Subcutaneous abdominal adipose tissue (tissue), 5 donors: ENCODE data around the gene GIMAP5.
A peak's percentile ranks its signal among the peaks of the same experiment; 100 is the strongest.

ENCODE experiments used
- H3K27ac ChIP-seq: one replicate; pipeline ENCODE4 v1.7.0; 2013; ENCODE audit warnings: low read depth, mild to moderate bottlenecking, inconsistent platforms, low read length, moderate library complexity
- H3K27me3 ChIP-seq, 5 donors: one replicate each; pipeline ENCODE4 v1.7.0; 2013; ENCODE audit warnings: low read length in 5 of 5, inconsistent platforms in 1 of 5; ENCODE audit not compliant: control insufficient read depth in 5 of 5, insufficient read depth in 4 of 5
- H3K36me3 ChIP-seq, 5 donors: one replicate each; pipeline ENCODE4 v1.7.0; 2013; ENCODE audit warnings: low read length in 5 of 5; ENCODE audit not compliant: control insufficient read depth in 5 of 5, insufficient read depth in 5 of 5
- H3K4me1 ChIP-seq, 5 donors: one replicate each; pipeline ENCODE4 v1.7.0; 2013; ENCODE audit warnings: low read length in 5 of 5, mild to moderate bottlenecking in 3 of 5, moderate library complexity in 1 of 5; ENCODE audit not compliant: control insufficient read depth in 5 of 5, insufficient read depth in 5 of 5
- H3K4me3 ChIP-seq, 5 donors: one replicate each; pipeline ENCODE4 v1.7.0; 2013; ENCODE audit warnings: low read length in 5 of 5, low read depth in 1 of 5
- H3K9ac ChIP-seq, 5 donors: one replicate each; pipeline ENCODE4 v1.7.0; 2013; ENCODE audit warnings: low read length in 5 of 5, mild to moderate bottlenecking in 4 of 5, moderate library complexity in 3 of 5
- H3K9me3 ChIP-seq, 5 donors: one replicate each; pipeline ENCODE4 v1.7.0; 2013; ENCODE audit warnings: low read length in 5 of 5; ENCODE audit not compliant: control insufficient read depth in 5 of 5
- donor health status: healthy.
- donor health status: healthy.
- donor health status: healthy.
- donor health status: healthy.
- donor health status: healthy.

GIMAP5 gene

GRCh38 chr7:150719436-150719835 is 17.8 kb upstream of the GIMAP5 start:
- Histone ChIP-seq H3K4me1 (peaks cover 0 to 71% (median 5%) of the 10 kb centered on the region in 5 donors), H3K9ac (no peak overlapping the region), H3K27ac (peak overlapping the region; percentile 78), H3K9me3 (peaks cover 0 to 2% (median 0%) of the 10 kb centered on the region in 5 donors), H3K4me3 (no peak overlapping the region), H3K36me3 (peaks cover 0 to 19% (median 14%) of the 10 kb centered on the region in 5 donors), H3K27me3 (no peaks in the 10 kb centered on the region)

- Histone ChIP-seq H3K4me3 (no peak overlapping the region), H3K27me3 (no peaks in the 10 kb centered on the region), H3K4me1 (peaks cover 0 to 64% (median 5%) of the 10 kb centered on the region in 5 donors), H3K9ac (no peak overlapping the region), H3K36me3 (peaks cover 0 to 19% (median 14%) of the 10 kb centered on the region in 5 donors), H3K27ac (peak overlapping the region; percentile 78), H3K9me3 (no peaks in the 10 kb centered on the region)
These were observed 17.0 kb upstream of the GIMAP5 start for GRCh38 chr7:150719960-150720891.

- Histone ChIP-seq H3K4me1 (peaks cover 0 to 57% (median 5%) of the 10 kb centered on the region in 5 donors), H3K27ac (peak overlapping the region; percentile 78), H3K4me3 (peak overlapping the region in 2 of 5 donors; percentile 11 to 25)
These were observed 15.2 kb upstream of the GIMAP5 start for GRCh38 chr7:150721970-150722373.

GRCh38 chr7:150722431-150722931 is 14.7 kb upstream of the GIMAP5 start:
- Histone ChIP-seq H3K4me1 (peaks cover 0 to 57% (median 5%) of the 10 kb centered on the region in 5 donors), H3K9ac (peak overlapping the region in 1 of 5 donors; percentile 25), H3K9me3 (peaks cover 2 to 13% (median 4%) of the 10 kb centered on the region in 5 donors), H3K27ac (peak overlapping the region; percentile 69), H3K27me3 (no peaks in the 10 kb centered on the region), H3K4me3 (peak overlapping the region in 2 of 5 donors; percentile 11 to 25), H3K36me3 (peaks cover 0 to 19% (median 14%) of the 10 kb centered on the region in 5 donors)

More at GRCh38 chr7:150721970-150722373, 15.2 kb upstream of the GIMAP5 start:
- no peaks in the 10 kb centered on the region for H3K27me3 ChIP-seq
- peak overlapping the region in 1 of 5 donors; percentile 25 for H3K9ac ChIP-seq
- H3K36me3 ChIP-seq, result peaks cover 0 to 19% (median 14%) of the 10 kb centered on the region in 5 donors
- peaks cover 0 to 8% (median 2%) of the 10 kb centered on the region in 5 donors for H3K9me3 ChIP-seq

GRCh38 chr7:150723467-150723866 is 13.8 kb upstream of the GIMAP5 start:
- H3K4me1 ChIP-seq, result peaks cover 0 to 51% (median 5%) of the 10 kb centered on the region in 5 donors
- H3K9me3 ChIP-seq, result peaks cover 2 to 23% (median 12%) of the 10 kb centered on the region in 5 donors
- H3K4me3 ChIP-seq, result no peak overlapping the region

GRCh38 chr7:150727381-150727780 is 9.8 kb upstream of the GIMAP5 start:
- peaks cover 2 to 27% (median 16%) of the 10 kb centered on the region in 5 donors for H3K9me3 ChIP-seq

More at GRCh38 chr7:150723467-150723866, 13.8 kb upstream of the GIMAP5 start:
- H3K27me3 ChIP-seq, result no peaks in the 10 kb centered on the region
- H3K27ac ChIP-seq, result peak overlapping the region; percentile 51
- H3K36me3 ChIP-seq, result peaks cover 0 to 19% (median 14%) of the 10 kb centered on the region in 5 donors
- H3K9ac ChIP-seq, result peak overlapping the region in 1 of 5 donors; percentile 39

GRCh38 chr7:150728011-150728410 is 9.2 kb upstream of the GIMAP5 start:
- Histone ChIP-seq H3K4me1 (peaks cover 0 to 9% (median 0%) of the 10 kb centered on the region in 5 donors), H3K27ac (no peak overlapping the region), H3K27me3 (peaks cover 0 to 3% (median 0%) of the 10 kb centered on the region in 5 donors), H3K9me3 (peaks cover 2 to 27% (median 16%) of the 10 kb centered on the region in 5 donors), H3K36me3 (no peaks in the 10 kb centered on the region), H3K9ac (no peak overlapping the region), H3K4me3 (peak overlapping the region in 1 of 5 donors; percentile 0)

More at GRCh38 chr7:150727381-150727780, 9.8 kb upstream of the GIMAP5 start:
- Histone ChIP-seq H3K36me3 (peaks cover 0 to 2% (median 0%) of the 10 kb centered on the region in 5 donors), H3K4me1 (peaks cover 0 to 16% (median 0%) of the 10 kb centered on the region in 5 donors), H3K4me3 (peak overlapping the region in 1 of 5 donors; percentile 0), H3K27me3 (peaks cover 0 to 3% (median 0%) of the 10 kb centered on the region in 5 donors), H3K27ac (no peak overlapping the region), H3K9ac (no peak overlapping the region)

- no peaks in the 10 kb centered on the region for H3K36me3 ChIP-seq
- H3K4me3 ChIP-seq, result no peak overlapping the region
- peaks cover 2 to 27% (median 18%) of the 10 kb centered on the region in 5 donors for H3K9me3 ChIP-seq
- peaks cover 0 to 3% (median 0%) of the 10 kb centered on the region in 5 donors for H3K27me3 ChIP-seq
- no peak overlapping the region for H3K9ac ChIP-seq
- H3K27ac ChIP-seq, result no peak overlapping the region
- H3K4me1 ChIP-seq, result peaks cover 0 to 3% (median 0%) of the 10 kb centered on the region in 5 donors
These were observed 8.6 kb upstream of the GIMAP5 start for GRCh38 chr7:150728609-150729008.

GRCh38 chr7:150731916-150732315 is 5.3 kb upstream of the GIMAP5 start:
- Histone ChIP-seq H3K4me3 (no peak overlapping the region), H3K27me3 (peaks cover 0 to 3% (median 0%) of the 10 kb centered on the region in 5 donors), H3K4me1 (peaks cover 0 to 14% (median 0%) of the 10 kb centered on the region in 5 donors), H3K9ac (no peak overlapping the region), H3K36me3 (no peaks in the 10 kb centered on the region), H3K9me3 (peaks cover 0 to 19% (median 16%) of the 10 kb centered on the region in 5 donors), H3K27ac (no peak overlapping the region)
